Smooth muscle cell (in vitro differentiated cells): ENCODE data around the gene NGFR. TPM values are rescaled to one million over a fixed set of nuclear protein-coding genes. Genes with fewer than 3 reads are reported as not detected.

ENCODE experiments used
- DNase-seq: peaks from one replicate; lab custom pipeline; 2025; ENCODE audit not compliant: unreplicated experiment; lab: John Stamatoyannopoulos, UW
- H2AFZ ChIP-seq: fragments of 200-600 bp; sonication (generic); 2 replicates; pipeline ENCODE4 v1.6.0; 2016; ENCODE audit warnings: antibody characterized with exemption, low read depth, mild to moderate bottlenecking
- H3F3A ChIP-seq: fragments of 200-600 bp; sonication (generic); 2 replicates; pipeline ENCODE4 v1.6.0; 2017; ENCODE audit warnings: antibody characterized with exemption, low read depth
- H3K27ac ChIP-seq: fragments of 200-600 bp; sonication (generic); 2 replicates; pipeline ENCODE4 v1.5.1; 2016; ENCODE audit warnings: low read depth, mild to moderate bottlenecking
- H3K27me3 ChIP-seq: fragments of 200-600 bp; sonication (generic); 2 replicates; pipeline ENCODE4 v1.6.1; 2016; ENCODE audit warnings: low read depth, mild to moderate bottlenecking
- H3K36me3 ChIP-seq: fragments of 200-600 bp; sonication (generic); 2 replicates; pipeline ENCODE4 v1.5.1; 2016; ENCODE audit warnings: low read depth
- H3K4me1 ChIP-seq: fragments of 200-600 bp; sonication (generic); 2 replicates; pipeline ENCODE4 v1.5.1; 2016; ENCODE audit warnings: low read depth
- H3K4me2 ChIP-seq: fragments of 200-600 bp; sonication (generic); 2 replicates; pipeline ENCODE4 v1.6.0; 2016; ENCODE audit warnings: mild to moderate bottlenecking
- H3K4me3 ChIP-seq: fragments of 200-600 bp; sonication (generic); 2 replicates; pipeline ENCODE4 v1.5.1; 2016; ENCODE audit warnings: mild to moderate bottlenecking
- H3K79me2 ChIP-seq: fragments of 200-600 bp; sonication (generic); 2 replicates; pipeline ENCODE4 v1.6.0; 2016; ENCODE audit warnings: low read depth, mild to moderate bottlenecking
- H3K9ac ChIP-seq: fragments of 200-600 bp; sonication (generic); 2 replicates; pipeline ENCODE4 v1.6.0; 2016; ENCODE audit warnings: low read depth
- H3K9me3 ChIP-seq: fragments of 200-600 bp; sonication (generic); replicated peaks from 2 replicates; pipeline ENCODE4 v1.5.1; 2016; ENCODE audit warnings: low read depth
- H4K20me1 ChIP-seq: fragments of 200-600 bp; sonication (generic); 2 replicates; pipeline ENCODE4 v1.6.0; 2016; ENCODE audit warnings: low read depth
- CTCF ChIP-seq: fragments of 200-600 bp; sonication (generic); IDR thresholded peaks from 2 replicates; pipeline ENCODE4 v1.5.1; 2017; ENCODE audit warnings: borderline replicate concordance, mild to moderate bottlenecking, antibody characterized with exemption; ENCODE audit not compliant: insufficient read depth, poor library complexity, severe bottlenecking
- WGBS: methylation state at CpG from one replicate; pipeline ENCODE4 v1.1.7; 2016; ENCODE audit warnings: low lambda C conversion rate; 5-methylcytosine and 5-hydroxymethylcytosine counted together
- polyA plus RNA-seq: library from polyadenylated mRNA; unstranded; fragments of >200 nt; fragmentation: Nextera tagmentation; extraction: Ambion mirVana; gene quantifications from 2 replicates; pipeline ENCODE4 v1.2.1, GENCODE V29; 2016
- total RNA-seq: library from RNA; depleted of rRNA; stranded (reverse); fragments of >200 nt; gene quantifications from 2 replicates; pipeline ENCODE4 v1.2.3, GENCODE V29; 2014

NGFR gene
- total and polyA plus RNA-seq, 2 experiments from 2014 or later = 2.4 to 2.5 TPM

GRCh38 chr17:49473900-49474751 is 21.0 kb upstream of the NGFR start:
- Histone ChIP-seq H3K9me3 (no peaks in the 10 kb centered on the region), H4K20me1 (no peaks in the 10 kb centered on the region), H3F3A (no peaks in the 10 kb centered on the region), H2AFZ (no peak overlapping the region), H3K4me1 (peaks cover 13% of the 10 kb centered on the region), H3K79me2 (no peaks in the 10 kb centered on the region), H3K27ac (no peak overlapping the region), H3K36me3 (no peaks in the 10 kb centered on the region), H3K27me3 (peaks cover 33% of the 10 kb centered on the region), H3K9ac (no peak overlapping the region), H3K4me2 (no peak overlapping the region), H3K4me3 (no peak overlapping the region)
- 92% methylated on average over 9 of the region's 9 CpGs for WGBS
- DNase-seq = no peak
- no peak for TF ChIP-seq CTCF

- Histone ChIP-seq H4K20me1 (no peaks in the 10 kb centered on the region), H3K4me1 (no peaks in the 10 kb centered on the region), H3K4me3 (no peak overlapping the region), H2AFZ (no peak overlapping the region), H3F3A (no peaks in the 10 kb centered on the region), H3K36me3 (no peaks in the 10 kb centered on the region), H3K27me3 (peaks cover 29% of the 10 kb centered on the region), H3K79me2 (no peaks in the 10 kb centered on the region), H3K27ac (no peak overlapping the region), H3K9me3 (no peaks in the 10 kb centered on the region), H3K9ac (no peak overlapping the region), H3K4me2 (no peak overlapping the region)
- WGBS = 75% methylated on average over 3 of the region's 3 CpGs
- DNase-seq = no peak
- TF ChIP-seq CTCF = no peak
These were observed 17.4 kb upstream of the NGFR start for GRCh38 chr17:49477709-49478108.

GRCh38 chr17:49480836-49481615 is 14.1 kb upstream of the NGFR start:
- no peak overlapping the region for H3K4me2 ChIP-seq
- H3K27ac ChIP-seq = no peak overlapping the region
- H3K27me3 ChIP-seq = peaks cover 29% of the 10 kb centered on the region
- no peak for DNase-seq
- no peaks in the 10 kb centered on the region for H3F3A ChIP-seq
- no peaks in the 10 kb centered on the region for H3K36me3 ChIP-seq
- H2AFZ ChIP-seq = no peak overlapping the region
- no peaks in the 10 kb centered on the region for H4K20me1 ChIP-seq
- H3K4me1 ChIP-seq = peaks cover 4% of the 10 kb centered on the region
- H3K79me2 ChIP-seq = no peaks in the 10 kb centered on the region
- 80% methylated on average over 5 of the region's 5 CpGs for WGBS
- no peak overlapping the region for H3K9ac ChIP-seq
- TF ChIP-seq CTCF = no peak
- no peaks in the 10 kb centered on the region for H3K9me3 ChIP-seq
- no peak overlapping the region for H3K4me3 ChIP-seq
